PC-9 (cell line): ENCODE results near the gene TOM1. TPM values are rescaled to one million over a fixed set of nuclear protein-coding genes. Genes with fewer than 3 reads are reported as not detected.

Experiments
- BruUV-seq: library from RNA; stranded (reverse); fragments of 400-500 nt; replicated peaks from 2 replicates; lab custom pipeline; 2021; lab: Mats Ljungman, UMichigan
- CTCF ChIA-PET: fragments of 300-600 bp; sonication (Branson Sonifier 250); formaldehyde crosslinking; loops from one replicate; lab custom pipeline; 2022; ENCODE audit warnings: antibody characterized with exemption; lab: Charles Lee
- POLR2A ChIA-PET: fragments of 300-600 bp; sonication (Branson Sonifier 250); formaldehyde crosslinking; loops from one replicate; lab custom pipeline; 2022; ENCODE audit warnings: antibody characterized with exemption; ENCODE audit not compliant: unreplicated experiment; lab: Charles Lee
- DNase-seq, 2 experiments: peaks; one replicate each; pipeline versions ENCODE4 v3.0.0 to v3.0.0-alpha.2; 2015 to 2022; ENCODE audit warnings: mixed read lengths in 1 of 2
- H2AFZ ChIP-seq: fragments of 200-600 bp; sonication (generic); 2 replicates; pipeline ENCODE4 v1.8.1; 2017; ENCODE audit warnings: antibody characterized with exemption
- H3F3A ChIP-seq: fragments of 200-600 bp; sonication (generic); 2 replicates; pipeline ENCODE4 v1.8.1; 2017; ENCODE audit warnings: antibody characterized with exemption, mild to moderate bottlenecking, low read depth; ENCODE audit not compliant: insufficient read depth
- H3K27ac ChIP-seq: fragments of 200-600 bp; sonication (generic); 2 replicates; pipeline ENCODE4 v1.6.1; 2016; ENCODE audit warnings: mixed run types
- H3K27me3 ChIP-seq: fragments of 200-600 bp; sonication (generic); 2 replicates; pipeline ENCODE4 v1.6.1; 2016; ENCODE audit warnings: low read depth, mixed run types; ENCODE audit not compliant: insufficient read depth
- H3K36me3 ChIP-seq: fragments of 200-600 bp; sonication (generic); 2 replicates; pipeline ENCODE4 v1.6.1; 2016; ENCODE audit warnings: low read depth, mixed run types
- H3K4me1 ChIP-seq: fragments of 200-600 bp; sonication (generic); replicated peaks from 2 replicates; pipeline ENCODE4 v1.6.1; 2016; ENCODE audit warnings: mixed run types; ENCODE audit not compliant: insufficient read depth
- H3K4me2 ChIP-seq: fragments of 200-600 bp; sonication (generic); 2 replicates; pipeline ENCODE4 v1.6.1; 2017; ENCODE audit warnings: mixed run types
- H3K4me3 ChIP-seq: fragments of 200-600 bp; sonication (generic); 2 replicates; pipeline ENCODE4 v1.6.1; 2016; ENCODE audit warnings: mixed run types
- H3K79me2 ChIP-seq: fragments of 200-600 bp; sonication (generic); 2 replicates; pipeline ENCODE4 v1.6.1; 2017; ENCODE audit warnings: low read depth, mixed run types
- H3K9me2 ChIP-seq: fragments of 200-600 bp; sonication (generic); 2 replicates; pipeline ENCODE4 v1.8.1; 2017; ENCODE audit warnings: mild to moderate bottlenecking; ENCODE audit not compliant: insufficient read depth
- H3K9me3 ChIP-seq: fragments of 200-600 bp; sonication (generic); 2 replicates; pipeline ENCODE4 v1.8.1; 2016; ENCODE audit warnings: low read depth; ENCODE audit not compliant: insufficient read depth
- H4K20me1 ChIP-seq: fragments of 200-600 bp; sonication (generic); 2 replicates; pipeline ENCODE4 v1.8.1; 2017; ENCODE audit not compliant: insufficient read depth
- EZH2 ChIP-seq: fragments of 200-600 bp; sonication (generic); IDR thresholded peaks from 2 replicates; pipeline ENCODE4 v1.8.0; 2017; ENCODE audit warnings: antibody characterized with exemption, low read depth
- intact Hi-C: fragments of 100-400 bp; cut with micrococcal nuclease; formaldehyde crosslinking; loops from one replicate; pipeline ENCODE4 v1.10.0; 2022; ENCODE audit not compliant: unreplicated experiment
- total RNA-seq: library from RNA; stranded (reverse); gene quantifications from 2 replicates; pipeline ENCODE4 v1.2.3, GENCODE V29; 2021
- TF ChIP-seq, protein P1 (sequence below): fragments of 200-600 bp; sonication (generic); conservative IDR thresholded peaks from 2 replicates; pipeline ENCODE4 v1.6.1; 2017; ENCODE audit warnings: mixed run types, antibody characterized with exemption, mild to moderate bottlenecking, moderate library complexity

TOM1 gene
- total RNA-seq, 1 experiment from 2014 or later: 43.6 TPM

DNA sequence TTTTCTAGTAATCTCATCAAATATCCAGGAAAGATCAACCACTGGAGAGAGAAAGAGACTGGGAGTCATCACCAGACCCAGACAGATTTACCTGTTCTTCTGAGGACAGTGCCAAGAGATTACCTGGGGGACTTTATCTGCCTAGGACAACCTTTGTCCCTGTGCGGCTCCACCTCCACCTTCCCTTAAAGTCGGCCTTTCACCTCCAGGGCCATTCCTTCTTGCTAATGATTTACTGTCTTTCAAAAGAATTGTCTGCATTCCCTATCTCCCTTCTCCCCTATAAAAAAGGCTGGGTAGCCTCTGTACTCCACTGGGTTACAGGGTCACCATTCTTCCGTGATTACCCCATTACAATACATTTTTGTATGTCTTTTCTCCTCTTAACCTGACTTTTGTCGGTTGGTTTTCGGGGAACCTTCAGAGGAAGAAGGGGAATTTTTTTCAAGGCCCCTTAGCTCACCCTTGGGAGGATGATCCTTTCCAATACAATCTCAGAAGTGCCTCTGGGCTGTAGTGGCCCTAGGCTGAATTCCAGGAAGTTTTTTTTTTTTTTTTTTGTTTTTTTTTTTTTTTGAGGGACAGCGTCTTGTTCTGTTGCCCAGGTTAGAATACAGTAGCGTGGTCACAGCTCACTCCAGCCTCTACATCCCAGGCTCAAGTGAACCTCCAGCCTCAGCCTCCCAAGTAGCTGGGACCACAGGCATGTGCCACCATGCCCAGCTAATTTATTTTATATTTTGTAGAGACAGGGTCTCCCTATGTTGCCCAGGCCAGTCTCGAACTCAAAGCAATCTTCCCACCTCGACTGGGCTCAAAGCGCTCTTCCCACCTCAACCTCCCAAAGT, 79.7 kb downstream of the TOM1 start:
- BruUV-seq: no TSS peak

DNA sequence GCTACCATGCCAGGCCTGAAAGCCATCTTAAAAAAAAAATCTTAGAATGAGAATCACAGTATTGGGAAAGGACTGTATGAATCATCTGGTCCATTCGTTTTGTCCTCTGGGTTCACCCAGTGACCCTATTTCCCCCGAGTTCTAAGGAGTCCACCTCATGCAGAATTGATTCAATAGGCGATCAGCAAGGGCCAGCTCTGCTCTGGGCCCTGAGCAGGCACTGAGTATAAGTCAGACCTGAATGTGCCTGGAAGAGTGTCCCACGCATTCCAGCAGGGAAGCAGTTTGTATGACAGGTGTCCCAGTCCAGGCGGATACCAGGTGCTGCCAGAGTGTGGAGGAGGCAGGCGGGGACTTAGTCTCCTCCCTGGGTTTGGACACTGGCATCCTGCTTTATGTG, 80.3 kb downstream of the TOM1 start:
- ChIA-PET POLR2A (interaction anchor here (0.6 kb wide), 2 partner anchors 26 to 41 kb away, joined by 4 to 13 read pairs; no protein-coding TSS in a partner anchor), CTCF (interaction anchor here (0.6 kb wide), 4 partner anchors 13 to 1046 kb away, joined by 3 to 18 read pairs (median 5); no protein-coding TSS in a partner anchor)
- TF ChIP-seq, protein P1, sequence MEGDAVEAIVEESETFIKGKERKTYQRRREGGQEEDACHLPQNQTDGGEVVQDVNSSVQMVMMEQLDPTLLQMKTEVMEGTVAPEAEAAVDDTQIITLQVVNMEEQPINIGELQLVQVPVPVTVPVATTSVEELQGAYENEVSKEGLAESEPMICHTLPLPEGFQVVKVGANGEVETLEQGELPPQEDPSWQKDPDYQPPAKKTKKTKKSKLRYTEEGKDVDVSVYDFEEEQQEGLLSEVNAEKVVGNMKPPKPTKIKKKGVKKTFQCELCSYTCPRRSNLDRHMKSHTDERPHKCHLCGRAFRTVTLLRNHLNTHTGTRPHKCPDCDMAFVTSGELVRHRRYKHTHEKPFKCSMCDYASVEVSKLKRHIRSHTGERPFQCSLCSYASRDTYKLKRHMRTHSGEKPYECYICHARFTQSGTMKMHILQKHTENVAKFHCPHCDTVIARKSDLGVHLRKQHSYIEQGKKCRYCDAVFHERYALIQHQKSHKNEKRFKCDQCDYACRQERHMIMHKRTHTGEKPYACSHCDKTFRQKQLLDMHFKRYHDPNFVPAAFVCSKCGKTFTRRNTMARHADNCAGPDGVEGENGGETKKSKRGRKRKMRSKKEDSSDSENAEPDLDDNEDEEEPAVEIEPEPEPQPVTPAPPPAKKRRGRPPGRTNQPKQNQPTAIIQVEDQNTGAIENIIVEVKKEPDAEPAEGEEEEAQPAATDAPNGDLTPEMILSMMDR: no peak
- TF ChIP-seq EZH2: no peak
- peak in 1 of 2 experiments; percentile 70 for DNase-seq
- Histone ChIP-seq H3K9me3 (no peaks in the 10 kb centered on the region), H3K27me3 (no peaks in the 10 kb centered on the region), H2AFZ (no peak overlapping the region), H3K4me2 (peak overlapping the region; percentile 86), H3K27ac (peak overlapping the region; percentile 55), H3K4me1 (peaks cover 72% of the 10 kb centered on the region), H3K79me2 (0 out of 2 replicates have a peak, but pooled peaks cover 4% of the 10 kb centered on the region), H4K20me1 (no peaks in the 10 kb centered on the region), H3F3A (peaks cover 58% of the 10 kb centered on the region), H3K4me3 (peak overlapping the region; percentile 68; the same call in 1 of the 2 replicates), H3K9me2 (no peaks in the 10 kb centered on the region), H3K36me3 (peaks cover 6% of the 10 kb centered on the region; the same call in 1 of the 2 replicates)
- intact Hi-C loops: no loop called here
- BruUV-seq: no TSS peak

More for the DNA sequence above, 79.7 kb downstream of the TOM1 start:
- ChIA-PET POLR2A (interaction anchor here (0.6 kb wide), 1 partner anchor 26 kb away, joined by 13 read pairs; no protein-coding TSS in a partner anchor), CTCF (interaction anchor here (0.6 to 0.7 kb wide), 4 partner anchors 13 to 1047 kb away, joined by 3 to 8 read pairs (median 5); no protein-coding TSS in a partner anchor)
- TF ChIP-seq, protein P1: no peak
- no peak for TF ChIP-seq EZH2
- Histone ChIP-seq H3K9me2 (no peaks in the 10 kb centered on the region), H3K27ac (peak overlapping the region; percentile 55), H3K36me3 (peaks cover 6% of the 10 kb centered on the region; the same call in 1 of the 2 replicates), H3K79me2 (0 out of 2 replicates have a peak, but pooled peaks cover 4% of the 10 kb centered on the region), H4K20me1 (no peaks in the 10 kb centered on the region), H3F3A (peaks cover 59% of the 10 kb centered on the region), H3K4me1 (peaks cover 73% of the 10 kb centered on the region), H3K4me3 (no peak overlapping the region), H2AFZ (no peak overlapping the region), H3K4me2 (peak overlapping the region; percentile 86), H3K9me3 (no peaks in the 10 kb centered on the region), H3K27me3 (no peaks in the 10 kb centered on the region)
- intact Hi-C loops: loop anchor here (10.0 kb wide), 2 partner anchors 75 to 675 kb away; no protein-coding TSS in a partner anchor
- peak in 1 of 2 experiments; percentile 70 for DNase-seq
